HepG2 (cell line): ENCODE measurements around the gene SREK1. TPM values are rescaled to one million over a fixed set of nuclear protein-coding genes. Genes with fewer than 3 reads are reported as not detected.
A peak's percentile ranks its signal among the peaks of the same experiment; 100 is the strongest.

Experiments used
- ATAC-seq: fragments of 200-7000 bp; cut with Tn5 transposase; 3 replicates; pipeline ENCODE4 v1.9.1; 2020; ENCODE audit warnings: mild to moderate bottlenecking, moderate library complexity
- BruUV-seq: library from RNA; stranded (reverse); fragments of 400-500 nt; replicated peaks from 2 replicates; lab custom pipeline; 2021; lab: Mats Ljungman, UMichigan
- CTCF ChIA-PET: fragments of 300-600 bp; formaldehyde crosslinking; extraction: SDS; loops from one replicate; lab custom pipeline; 2021; ENCODE audit warnings: low total read pairs, inconsistent platforms, low intra/inter-chr PET ratio; lab: Yijun Ruan, JAX
- POLR2A ChIA-PET: fragments of 350-600 bp; sonication (Branson Sonifier 250); formaldehyde crosslinking; loops from one replicate; lab custom pipeline; 2020; ENCODE audit warnings: antibody characterized with exemption, inconsistent platforms; lab: Yijun Ruan, JAX
- DNase-seq: peaks from one replicate; pipeline ENCODE4 v3.0.0-alpha.2; 2015; ENCODE audit warnings: low spot score
- FAIRE-seq: peaks from 3 replicates; lab custom pipeline; 2011; peaks lifted over from hg19 to GRCh38; lab: Jason Lieb, UNC
- H2AFZ ChIP-seq: one replicate; pipeline ENCODE4 v1.6.1; 2011; ENCODE audit warnings: low read length, inconsistent platforms
- H3K27ac ChIP-seq: fragments of 300-600 bp; 3 replicates; pipeline ENCODE4 v1.8.0; 2011; ENCODE audit warnings: mixed run types, mild to moderate bottlenecking, mixed read lengths, low read length, inconsistent platforms; ENCODE audit not compliant: insufficient read depth; ENCODE audit errors: extremely low read length
- H3K27me3 ChIP-seq, 2 experiments: fragments of 200-600 bp in 1 of 2; 2 replicates in 1 of 2; 3 replicates in 1 of 2; pipeline versions ENCODE4 v1.6.0 to v1.8.0; 2011; ENCODE audit warnings: low read length in 2 of 2, mild to moderate bottlenecking in 2 of 2, moderate library complexity in 2 of 2, inconsistent platforms in 1 of 2; ENCODE audit not compliant: insufficient read depth in 2 of 2, control insufficient read depth in 1 of 2
- H3K36me3 ChIP-seq, 2 experiments: fragments of 200-600 bp in 1 of 2; replicated peaks in 1 of 2; 2 replicates in 1 of 2; 3 replicates in 1 of 2; pipeline versions ENCODE4 v1.5.1 to v1.8.0; 2011; ENCODE audit warnings: low read length in 2 of 2, inconsistent platforms in 1 of 2; ENCODE audit not compliant: insufficient read depth in 2 of 2, control insufficient read depth in 1 of 2
- H3K4me1 ChIP-seq: 2 replicates; pipeline ENCODE4 v1.5.1; 2012; ENCODE audit warnings: low read length, inconsistent platforms; ENCODE audit not compliant: insufficient read depth
- H3K4me2 ChIP-seq: 2 replicates; pipeline ENCODE4 v1.6.0; 2011; ENCODE audit warnings: low read depth, low read length, inconsistent platforms
- H3K4me3 ChIP-seq, 3 experiments: fragments of 200-600 bp in 1 of 3; sonication (generic), shearing (Covaris generic) in 1 of 3; replicated peaks in 1 of 3; 2 replicates each; pipeline ENCODE4 v1.5.1; 2011 to 2016; ENCODE audit warnings: low read length in 3 of 3, inconsistent platforms in 2 of 3, low read depth in 2 of 3, mild to moderate bottlenecking in 2 of 3, control low read depth in 1 of 3, mixed read lengths in 1 of 3; ENCODE audit not compliant: insufficient read depth in 1 of 3
- H3K79me2 ChIP-seq: one replicate; pipeline ENCODE4 v1.6.1; 2011; ENCODE audit warnings: low read length, inconsistent platforms; ENCODE audit not compliant: insufficient read depth
- H3K9ac ChIP-seq: 2 replicates; pipeline ENCODE4 v1.6.0; 2011; ENCODE audit warnings: mild to moderate bottlenecking, low read depth, low read length, inconsistent platforms; ENCODE audit not compliant: insufficient read depth
- H3K9me3 ChIP-seq: 2 replicates; pipeline ENCODE4 v1.5.1; 2012; ENCODE audit warnings: mild to moderate bottlenecking, low read length
- H4K20me1 ChIP-seq: 2 replicates; pipeline ENCODE4 v1.6.0; 2011; ENCODE audit warnings: inconsistent platforms, mild to moderate bottlenecking, low read length, moderate library complexity; ENCODE audit not compliant: insufficient read depth
- HES4 ChIP-seq: sonication (generic); formaldehyde crosslinking; IDR thresholded peaks from 2 replicates; pipeline ENCODE4 v1.9.0; 2021; ENCODE audit warnings: mild to moderate bottlenecking, missing genetic modification reagents, borderline replicate concordance
- NFE2L2 ChIP-seq: fragments of 150-350 bp; IDR thresholded peaks from 2 replicates; pipeline ENCODE4 v1.6.1; 2014; ENCODE audit warnings: low read length
- RFX3 ChIP-seq: IDR thresholded peaks from 2 replicates; pipeline ENCODE4 v1.6.1; 2016; ENCODE audit warnings: missing biosample characterization, missing genetic modification reagents
- ZNF546 ChIP-seq: sonication (generic); formaldehyde crosslinking; conservative IDR thresholded peaks from 2 replicates; pipeline ENCODE4 v1.8.1; 2023; ENCODE audit warnings: mild to moderate bottlenecking, missing genetic modification reagents
- ZNF710 ChIP-seq: sonication (generic); formaldehyde crosslinking; IDR thresholded peaks from 2 replicates; pipeline ENCODE4 v1.5.0; 2020; ENCODE audit warnings: mild to moderate bottlenecking, missing genetic modification reagents, borderline replicate concordance
- ZSCAN31 ChIP-seq: sonication (generic); formaldehyde crosslinking; IDR thresholded peaks from 2 replicates; pipeline ENCODE4 v1.5.0; 2020; ENCODE audit warnings: low read depth, mild to moderate bottlenecking, missing genetic modification reagents
- WGBS: methylation state at CpG from one replicate; pipeline ENCODE4 v1.1.6; 2017; ENCODE audit warnings: low lambda C conversion rate; 5-methylcytosine and 5-hydroxymethylcytosine counted together
- in situ Hi-C: cut with HindIII; loops from 2 replicates; pipeline ENCODE4 v1.10.0; 2017; ENCODE audit warnings: low pct_unique_long_range_greater_than_20kb; ENCODE audit not compliant: extremely low pct_ligation_motif_present
- intact Hi-C: fragments of 100-400 bp; cut with micrococcal nuclease; formaldehyde crosslinking; loops from one replicate; pipeline ENCODE4 v1.10.0; 2022; ENCODE audit not compliant: unreplicated experiment
- polyA plus RNA-seq, 8 experiments: library from polyadenylated mRNA; depleted of rRNA in 3 of 8; stranded (reverse) in 7 of 8; unstranded in 1 of 8; fragments of >200 nt; fragmentation: Illumina TruSeq in 4 of 8; extraction: Trizol in 4 of 8; gene quantifications; 2 replicates each; pipeline versions ENCODE4 v1.2.1 to v1.2.3, GENCODE V29; 2011 to 2016; ENCODE audit warnings: low read depth in 4 of 8, missing spikeins in 1 of 8, mixed read lengths in 1 of 8; ENCODE audit not compliant: insufficient read depth in 1 of 8
- total RNA-seq, 5 experiments: library from RNA; depleted of rRNA; stranded (reverse); fragments of >200 nt; fragmentation: Illumina TruSeq; extraction: Trizol; gene quantifications; 2 replicates each; pipeline ENCODE4 v1.2.3, GENCODE V29; 2016; ENCODE audit warnings: low read depth in 1 of 5

SREK1 gene
- total and polyA plus RNA-seq, 2 of the 13 experiments (the other 11 are each of a cell fraction or from before 2014, with no cell fraction given), result 60.6 to 90.9 TPM

DNA sequence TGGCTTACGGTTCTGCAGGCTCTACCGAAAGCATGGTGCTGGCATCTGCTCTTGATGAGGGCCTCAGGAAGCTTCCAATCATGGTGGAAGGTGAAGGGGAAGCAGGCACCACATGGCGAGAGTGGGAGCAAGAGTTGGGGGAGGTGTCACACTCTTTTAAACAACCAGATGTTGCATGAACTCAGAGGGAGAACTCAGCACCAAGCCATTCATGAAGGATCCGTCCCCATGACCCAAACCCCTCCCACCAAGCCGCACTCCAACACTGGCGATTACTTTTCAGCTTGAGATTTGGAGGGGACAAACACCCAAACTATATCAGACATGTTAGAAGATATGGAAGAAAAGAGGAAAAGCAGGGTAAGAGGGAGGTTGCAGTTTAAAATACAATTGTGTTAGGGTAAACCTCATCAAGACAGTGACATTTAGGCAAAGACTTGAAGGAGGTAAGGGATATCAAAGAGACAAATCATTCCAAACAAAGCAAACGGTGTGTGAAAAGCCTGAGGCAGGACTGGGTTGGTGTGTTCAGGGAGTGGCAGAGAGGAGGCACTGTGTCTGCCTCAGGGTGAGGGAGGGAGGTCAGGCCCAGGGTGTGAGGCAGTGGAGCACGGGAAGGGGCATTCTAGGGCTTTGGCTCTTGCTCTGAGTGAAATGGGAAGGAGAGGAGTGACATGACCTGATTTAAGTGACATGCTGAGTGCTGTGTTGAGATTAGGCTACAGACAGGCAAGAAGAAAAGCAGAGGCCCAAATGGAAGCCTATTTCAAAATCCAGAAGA lies 80.9 kb downstream of the SREK1 start:
- DNase-seq, result no peak
- Histone ChIP-seq H3K36me3 (no peaks in the 10 kb centered on the region), H3K79me2 (no peaks in the 10 kb centered on the region)
- BruUV-seq, result no TSS peak
- TF ChIP-seq NFE2L2, result no peak
- no peak for TF ChIP-seq ZNF710 (CRISPR knock-in tag)
- TF ChIP-seq HES4 (CRISPR knock-in tag), result no peak
- TF ChIP-seq, all 625 proteins: peak for 0
- Histone ChIP-seq H3K27ac (no peak overlapping the region), H3K4me3 (no peak overlapping the region), H3K9me3 (no peaks in the 10 kb centered on the region), H3K27me3 (no peaks in the 10 kb centered on the region), H3K4me1 (0 out of 2 replicates have a peak, but pooled peaks cover 10% of the 10 kb centered on the region), H3K9ac (no peak overlapping the region), H4K20me1 (no peaks in the 10 kb centered on the region), H2AFZ (no peak overlapping the region), H3K4me2 (no peak overlapping the region)
- no peak for ATAC-seq
- no peak for FAIRE-seq
- ChIA-PET POLR2A (no interaction called here), CTCF (no interaction called here)
- in situ Hi-C loops, result no loop called here
- intact Hi-C loops, result loop anchor here (5.0 kb wide), 1 partner anchor 483 kb away; no protein-coding TSS in a partner anchor
- 42% methylated on average over 8 of the region's 8 CpGs for WGBS

DNA sequence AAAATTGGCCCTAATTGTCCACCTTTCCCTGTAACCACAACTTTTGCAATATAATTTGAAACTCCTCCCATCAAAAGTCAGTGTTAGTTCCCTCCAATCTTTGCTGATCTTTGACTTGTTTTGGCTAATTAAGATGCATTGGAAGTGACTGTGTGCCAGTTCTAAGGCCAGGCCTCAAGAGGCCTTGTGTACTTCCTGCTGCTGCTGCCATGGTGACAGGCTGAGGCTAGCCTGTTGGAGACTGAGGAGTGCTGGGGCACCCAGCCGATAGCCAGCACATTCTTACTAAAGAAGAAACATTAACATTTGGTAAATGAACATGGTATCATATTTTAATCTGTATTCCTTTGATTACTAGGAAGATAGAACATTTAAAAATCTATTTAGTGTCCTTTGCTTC lies 86.5 kb downstream of the SREK1 start:
- in situ Hi-C loops (no loop called here), intact Hi-C loops (no loop called here)
- no peak overlapping the region for H2AFZ ChIP-seq
- no peak overlapping the region for H3K4me3 ChIP-seq
- ChIA-PET CTCF (no interaction called here), POLR2A (no interaction called here)
- ATAC-seq, result no peak
- FAIRE-seq, result no peak
- 43% methylated on average over 1 of the region's 1 CpG for WGBS
- H3K27ac ChIP-seq, result no peak overlapping the region
- no peaks in the 10 kb centered on the region for H3K36me3 ChIP-seq
- H3K4me2 ChIP-seq, result no peak overlapping the region
- no peaks in the 10 kb centered on the region for H3K27me3 ChIP-seq
- no peak for DNase-seq
- no peaks in the 10 kb centered on the region for H3K4me1 ChIP-seq
- H3K9ac ChIP-seq, result no peak overlapping the region
- no peaks in the 10 kb centered on the region for H3K9me3 ChIP-seq
- no TSS peak for BruUV-seq
- TF ChIP-seq ZNF546 (CRISPR knock-in tag) (peak; percentile 87; the same call in 1 of the 2 replicates), RFX3 (peak; percentile 18; the same call in 1 of the 2 replicates), ZSCAN31 (CRISPR knock-in tag) (no peak)
- H3K79me2 ChIP-seq, result no peaks in the 10 kb centered on the region
- no peaks in the 10 kb centered on the region for H4K20me1 ChIP-seq
